Daoy (cell line): Measurements from ENCODE around the gene DAO. TPM values are rescaled to one million over a fixed set of nuclear protein-coding genes. Genes with fewer than 3 reads are reported as not detected.

ENCODE experiments used
- DNase-seq: peaks from one replicate; pipeline ENCODE4 v3.0.0-alpha.2; 2015; ENCODE audit warnings: low read depth
- total RNA-seq: library from RNA; depleted of rRNA; stranded (reverse); fragments of >200 nt; shearing (Covaris generic); gene quantifications from 2 replicates; pipeline ENCODE4 v1.2.3, GENCODE V29; 2014

Gene DAO
- total RNA-seq, 1 experiment from 2014 or later, result not detected

- DNase-seq, result no peak
Observed at GRCh38 chr12:108875280-108875679, 4.6 kb upstream of the DAO start.

GRCh38 chr12:108875682-108876361 is 4.1 kb upstream of the DAO start:
- no peak for DNase-seq

- DNase-seq, result no peak
Observed at GRCh38 chr12:108876550-108876949, 3.3 kb upstream of the DAO start.

- no peak for DNase-seq
Observed at GRCh38 chr12:108881953-108882352, 2.1 kb downstream of the DAO start.

GRCh38 chr12:108884116-108885012 is 4.5 kb downstream of the DAO start:
- peak; percentile 55 for DNase-seq

GRCh38 chr12:108886873-108887629 is 7.2 kb downstream of the DAO start:
- DNase-seq, result no peak

- peak; percentile 11 for DNase-seq
Observed at GRCh38 chr12:108888031-108888430, 8.1 kb downstream of the DAO start.

GRCh38 chr12:108890208-108890607 is 10.3 kb downstream of the DAO start:
- peak; percentile 15 for DNase-seq

- no peak for DNase-seq
Observed at GRCh38 chr12:108895220-108895802, 15.4 kb downstream of the DAO start.

GRCh38 chr12:108896336-108896735 is 16.4 kb downstream of the DAO start:
- no peak for DNase-seq

GRCh38 chr12:108896817-108897216 is 16.9 kb downstream of the DAO start:
- DNase-seq, result no peak

- no peak for DNase-seq
Observed at GRCh38 chr12:108899145-108899544, 19.3 kb downstream of the DAO start.

GRCh38 chr12:108905725-108906124 is 25.8 kb downstream of the DAO start:
- no peak for DNase-seq

GRCh38 chr12:108906971-108907370 is 27.1 kb downstream of the DAO start:
- no peak for DNase-seq

- DNase-seq, result no peak
Observed at GRCh38 chr12:108907839-108908351, 28.0 kb downstream of the DAO start.

GRCh38 chr12:108910336-108910735 is 30.4 kb downstream of the DAO start:
- DNase-seq, result no peak

GRCh38 chr12:108911915-108912314 is 32.0 kb downstream of the DAO start:
- no peak for DNase-seq

- DNase-seq, result no peak
Observed at GRCh38 chr12:108912361-108912760, 32.5 kb downstream of the DAO start.

- DNase-seq, result no peak
Observed at GRCh38 chr12:108914121-108914531, 34.2 kb downstream of the DAO start.

- DNase-seq, result peak; percentile 7
Observed at GRCh38 chr12:108915632-108916133, 35.8 kb downstream of the DAO start.

GRCh38 chr12:108916336-108916735 is 36.4 kb downstream of the DAO start:
- no peak for DNase-seq
